Retinal pigment epithelial cell (primary cell): ENCODE measurements around the gene STON2.
A peak's percentile ranks its signal among the peaks of the same experiment; 100 is the strongest.
"Not testable (repeated sequence)": the region's sequence is repeated elsewhere in the genome, so short reads cannot be mapped to it uniquely, and the experiment has no call there.

Experiments
- DNase-seq: peaks from one replicate; pipeline ENCODE4 v3.0.0-alpha.2; 2010; ENCODE audit warnings: low read depth
- H3K4me3 ChIP-seq: 2 replicates; pipeline ENCODE4 v1.5.1; 2011; ENCODE audit warnings: mild to moderate bottlenecking, low read length, control low read depth, moderate library complexity
- CTCF ChIP-seq: conservative IDR thresholded peaks from 2 replicates; pipeline ENCODE4 v1.5.1; 2011; ENCODE audit warnings: low read depth, low read length, control low read depth, inconsistent platforms

STON2 gene

GRCh38 chr14:81384900-81385299, 15.2 kb downstream of the STON2 start:
- peak; percentile 94 for DNase-seq
- no peak for TF ChIP-seq CTCF

GRCh38 chr14:81382517-81383225, 17.5 kb downstream of the STON2 start:
- TF ChIP-seq CTCF, result no peak
- DNase-seq, result no peak
- H3K4me3 ChIP-seq, result no peak overlapping the region

More at GRCh38 chr14:81384900-81385299, 15.2 kb downstream of the STON2 start:
- H3K4me3 ChIP-seq, result no peak overlapping the region

GRCh38 chr14:81380009-81380408, 20.1 kb downstream of the STON2 start:
- DNase-seq, H3K4me3 ChIP-seq: not testable (repeated sequence)

- TF ChIP-seq CTCF, result no peak
- H3K4me3 ChIP-seq, result no peak overlapping the region
- no peak for DNase-seq
Observed at GRCh38 chr14:81371802-81372201, 28.3 kb downstream of the STON2 start.

- no peak overlapping the region for H3K4me3 ChIP-seq
- DNase-seq, result no peak
- TF ChIP-seq CTCF, result no peak
Observed at GRCh38 chr14:81367563-81367962, 32.6 kb downstream of the STON2 start.

- no peak for DNase-seq
- TF ChIP-seq CTCF, result no peak
- no peak overlapping the region for H3K4me3 ChIP-seq
Observed at GRCh38 chr14:81366884-81367283, 33.2 kb downstream of the STON2 start.

- H3K4me3 ChIP-seq, result no peak overlapping the region
- peak; percentile 61 for DNase-seq
- TF ChIP-seq CTCF, result no peak
Observed at GRCh38 chr14:81366214-81366613, 33.9 kb downstream of the STON2 start.
